ENCODE results near the gene RASGRF1.

DNA sequence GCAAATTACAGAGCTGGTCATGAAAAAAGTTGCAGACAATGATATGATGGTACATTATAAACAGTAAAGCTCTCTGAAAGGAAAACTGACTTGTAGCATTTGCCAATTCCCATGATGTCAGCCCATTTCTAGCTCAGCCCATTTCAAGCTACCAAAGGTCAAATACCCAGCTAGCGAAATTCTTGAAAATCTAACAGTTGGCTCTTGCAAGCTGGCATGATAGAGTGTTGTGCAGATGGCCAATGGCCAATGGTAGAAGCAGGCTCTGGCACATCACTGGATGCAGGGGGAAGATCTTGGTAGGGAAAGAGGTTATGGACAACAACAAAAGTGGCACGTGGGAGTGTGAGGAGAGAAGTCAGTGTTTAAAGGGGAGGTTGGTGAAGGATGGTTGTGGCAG lies 36.7 kb downstream of the RASGRF1 start:
- TF ChIP-seq POLR2A (IDR thresholded peaks at IDR 0.05), result no peak
- TF ChIP-seq, protein P1, sequence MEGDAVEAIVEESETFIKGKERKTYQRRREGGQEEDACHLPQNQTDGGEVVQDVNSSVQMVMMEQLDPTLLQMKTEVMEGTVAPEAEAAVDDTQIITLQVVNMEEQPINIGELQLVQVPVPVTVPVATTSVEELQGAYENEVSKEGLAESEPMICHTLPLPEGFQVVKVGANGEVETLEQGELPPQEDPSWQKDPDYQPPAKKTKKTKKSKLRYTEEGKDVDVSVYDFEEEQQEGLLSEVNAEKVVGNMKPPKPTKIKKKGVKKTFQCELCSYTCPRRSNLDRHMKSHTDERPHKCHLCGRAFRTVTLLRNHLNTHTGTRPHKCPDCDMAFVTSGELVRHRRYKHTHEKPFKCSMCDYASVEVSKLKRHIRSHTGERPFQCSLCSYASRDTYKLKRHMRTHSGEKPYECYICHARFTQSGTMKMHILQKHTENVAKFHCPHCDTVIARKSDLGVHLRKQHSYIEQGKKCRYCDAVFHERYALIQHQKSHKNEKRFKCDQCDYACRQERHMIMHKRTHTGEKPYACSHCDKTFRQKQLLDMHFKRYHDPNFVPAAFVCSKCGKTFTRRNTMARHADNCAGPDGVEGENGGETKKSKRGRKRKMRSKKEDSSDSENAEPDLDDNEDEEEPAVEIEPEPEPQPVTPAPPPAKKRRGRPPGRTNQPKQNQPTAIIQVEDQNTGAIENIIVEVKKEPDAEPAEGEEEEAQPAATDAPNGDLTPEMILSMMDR (IDR thresholded peaks at IDR 0.05), result no peak
- TF ChIP-seq EP300 (IDR thresholded peaks at IDR 0.05), result no peak
- TF ChIP-seq POLR2AphosphoS5 (IDR thresholded peaks at IDR 0.05), result no peak
